ENCODE data around the gene KCTD10.

DNA sequence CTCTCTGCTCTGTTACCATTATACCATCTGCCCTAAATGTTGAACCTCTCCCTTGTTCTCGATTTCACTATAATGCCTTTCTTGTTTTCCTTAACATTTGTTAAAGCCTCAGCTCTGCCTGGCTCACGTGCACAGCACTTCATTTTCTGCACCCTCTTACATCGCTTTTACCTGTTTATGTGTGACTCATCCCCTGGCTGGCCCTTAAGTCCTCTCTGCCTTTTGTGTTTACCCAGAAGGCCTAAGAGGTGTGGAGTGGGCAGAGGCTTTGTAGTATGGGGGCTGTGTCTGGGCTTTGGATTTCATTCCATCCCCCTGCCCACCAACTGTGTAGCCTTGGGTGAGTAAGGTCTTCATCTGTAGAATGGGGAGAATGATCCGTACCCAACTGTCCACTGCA is 36.9 kb upstream of the KCTD10 start:
- TF ChIP-seq, protein P1, sequence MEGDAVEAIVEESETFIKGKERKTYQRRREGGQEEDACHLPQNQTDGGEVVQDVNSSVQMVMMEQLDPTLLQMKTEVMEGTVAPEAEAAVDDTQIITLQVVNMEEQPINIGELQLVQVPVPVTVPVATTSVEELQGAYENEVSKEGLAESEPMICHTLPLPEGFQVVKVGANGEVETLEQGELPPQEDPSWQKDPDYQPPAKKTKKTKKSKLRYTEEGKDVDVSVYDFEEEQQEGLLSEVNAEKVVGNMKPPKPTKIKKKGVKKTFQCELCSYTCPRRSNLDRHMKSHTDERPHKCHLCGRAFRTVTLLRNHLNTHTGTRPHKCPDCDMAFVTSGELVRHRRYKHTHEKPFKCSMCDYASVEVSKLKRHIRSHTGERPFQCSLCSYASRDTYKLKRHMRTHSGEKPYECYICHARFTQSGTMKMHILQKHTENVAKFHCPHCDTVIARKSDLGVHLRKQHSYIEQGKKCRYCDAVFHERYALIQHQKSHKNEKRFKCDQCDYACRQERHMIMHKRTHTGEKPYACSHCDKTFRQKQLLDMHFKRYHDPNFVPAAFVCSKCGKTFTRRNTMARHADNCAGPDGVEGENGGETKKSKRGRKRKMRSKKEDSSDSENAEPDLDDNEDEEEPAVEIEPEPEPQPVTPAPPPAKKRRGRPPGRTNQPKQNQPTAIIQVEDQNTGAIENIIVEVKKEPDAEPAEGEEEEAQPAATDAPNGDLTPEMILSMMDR (IDR thresholded peaks at IDR 0.05; ENCODE audit: low read length): no peak
- no peak for TF ChIP-seq EZH2 (IDR thresholded peaks at IDR 0.05; ENCODE audit: borderline replicate concordance, low read length)

Measured in OCI-LY1 (cell line).